WI38 (cell line): Measurements from ENCODE around the gene MMP17.

Source experiments
- H3K4me3 ChIP-seq: 2 replicates; pipeline ENCODE4 v1.5.1; 2011; ENCODE audit warnings: low read depth, mild to moderate bottlenecking, control low read depth, low read length
- TF ChIP-seq, protein P1 (sequence below): IDR thresholded peaks from 2 replicates; pipeline ENCODE4 v1.5.1; 2012; ENCODE audit warnings: low read depth, mild to moderate bottlenecking, control low read depth, low read length

The MMP17 gene

GRCh38 chr12:131827961-131828534 lies at the start of gene MMP17:
Gene MMP17, plus strand, starts transcription at chr12:131828393. Its CDS starts 102 bp downstream, at chr12:131828495.
- TF ChIP-seq, protein P1, sequence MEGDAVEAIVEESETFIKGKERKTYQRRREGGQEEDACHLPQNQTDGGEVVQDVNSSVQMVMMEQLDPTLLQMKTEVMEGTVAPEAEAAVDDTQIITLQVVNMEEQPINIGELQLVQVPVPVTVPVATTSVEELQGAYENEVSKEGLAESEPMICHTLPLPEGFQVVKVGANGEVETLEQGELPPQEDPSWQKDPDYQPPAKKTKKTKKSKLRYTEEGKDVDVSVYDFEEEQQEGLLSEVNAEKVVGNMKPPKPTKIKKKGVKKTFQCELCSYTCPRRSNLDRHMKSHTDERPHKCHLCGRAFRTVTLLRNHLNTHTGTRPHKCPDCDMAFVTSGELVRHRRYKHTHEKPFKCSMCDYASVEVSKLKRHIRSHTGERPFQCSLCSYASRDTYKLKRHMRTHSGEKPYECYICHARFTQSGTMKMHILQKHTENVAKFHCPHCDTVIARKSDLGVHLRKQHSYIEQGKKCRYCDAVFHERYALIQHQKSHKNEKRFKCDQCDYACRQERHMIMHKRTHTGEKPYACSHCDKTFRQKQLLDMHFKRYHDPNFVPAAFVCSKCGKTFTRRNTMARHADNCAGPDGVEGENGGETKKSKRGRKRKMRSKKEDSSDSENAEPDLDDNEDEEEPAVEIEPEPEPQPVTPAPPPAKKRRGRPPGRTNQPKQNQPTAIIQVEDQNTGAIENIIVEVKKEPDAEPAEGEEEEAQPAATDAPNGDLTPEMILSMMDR = no peak
- peak within 1 kb of the TSS; percentile 69 for H3K4me3 ChIP-seq

DNA sequence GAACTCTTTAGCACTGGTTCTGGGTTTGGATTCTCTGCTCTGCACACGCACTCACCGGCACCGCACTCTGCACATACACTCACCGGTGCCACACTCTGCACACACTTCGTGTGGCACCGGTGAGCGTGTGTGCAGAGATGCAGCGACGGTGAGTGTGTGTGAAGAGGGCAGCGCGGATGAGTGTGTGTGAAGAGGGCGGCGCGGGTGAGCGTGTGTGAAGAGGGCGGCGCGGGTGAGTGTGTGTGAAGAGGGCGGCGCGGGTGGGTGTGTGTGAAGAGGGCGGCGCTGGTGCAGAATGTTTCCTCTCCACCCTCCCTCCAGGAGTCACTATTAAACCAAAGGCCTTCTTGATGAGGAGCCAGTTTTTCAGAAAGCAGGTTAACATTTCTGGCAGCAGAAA lies 49.2 kb upstream of the MMP17 start:
- TF ChIP-seq, protein P1 = no peak
- H3K4me3 ChIP-seq = no peak overlapping the region

GRCh38 chr12:131782061-131782460 lies 46.1 kb upstream of the MMP17 start:
- TF ChIP-seq, protein P1 = no peak

DNA sequence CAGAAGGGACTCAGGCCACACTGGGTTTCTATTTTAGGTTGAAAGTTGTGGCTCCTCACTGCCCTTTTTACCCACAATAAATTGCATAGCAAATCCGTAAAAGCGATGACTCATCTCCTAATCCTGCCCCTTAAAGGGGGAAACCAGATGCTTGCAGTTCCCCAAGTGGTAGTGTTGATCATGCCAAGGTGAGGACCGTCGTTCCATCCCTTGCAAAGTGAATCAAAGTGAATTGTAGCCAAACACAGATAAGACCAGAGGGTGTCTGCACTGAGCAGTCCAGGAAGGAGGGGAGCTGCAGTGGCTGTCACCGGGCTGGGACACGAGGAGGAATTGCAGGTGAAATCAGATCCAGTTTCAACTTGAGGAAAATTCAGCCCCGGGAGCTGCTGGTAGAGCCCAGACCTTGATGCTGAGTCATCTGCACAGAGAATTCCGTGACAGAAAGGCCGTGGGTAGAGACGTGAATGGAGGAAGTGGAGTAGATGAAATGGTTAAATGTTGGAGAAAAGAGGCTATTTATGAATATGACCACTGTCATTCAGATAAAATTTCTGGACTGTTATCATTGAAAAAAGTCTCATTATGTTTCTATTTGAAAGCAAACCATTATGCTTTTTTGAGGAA lies 44.2 kb upstream of the MMP17 start:
- H3K4me3 ChIP-seq = peak overlapping the region; percentile 56
- TF ChIP-seq, protein P1 = no peak

More at GRCh38 chr12:131782061-131782460, 46.1 kb upstream of the MMP17 start:
- H3K4me3 ChIP-seq = no peak overlapping the region

- TF ChIP-seq, protein P1 = no peak
- no peak overlapping the region; the same call in none of the 2 replicates for H3K4me3 ChIP-seq
These were observed 43.1 kb upstream of the MMP17 start for GRCh38 chr12:131784909-131785762.

DNA sequence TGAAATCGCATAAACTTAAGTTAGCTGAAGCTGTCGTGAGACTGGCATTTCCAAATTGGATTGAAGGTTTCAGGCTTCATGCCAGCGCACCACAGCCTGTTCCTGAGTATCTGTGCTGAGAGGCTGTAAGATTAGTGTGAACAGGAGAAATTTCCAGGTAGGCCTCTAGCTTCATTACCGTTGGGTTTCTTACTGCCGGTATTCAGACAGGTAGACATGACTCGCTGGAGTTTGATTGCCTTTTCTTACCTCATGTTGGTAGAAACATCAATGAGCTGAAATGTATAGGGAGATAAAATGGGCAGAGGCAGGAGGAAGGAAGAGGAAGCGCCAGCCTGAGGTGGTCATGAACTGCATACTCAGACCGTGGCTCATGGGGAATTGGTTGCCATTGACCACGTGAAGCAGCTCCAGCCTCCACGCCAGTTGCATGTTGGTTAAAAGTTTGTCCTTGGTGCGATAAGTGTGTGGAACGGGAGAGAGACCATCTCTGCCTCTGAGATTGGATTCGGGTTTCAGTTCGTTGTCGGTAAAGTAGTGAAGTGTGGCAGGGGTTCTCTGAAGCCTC lies 42.3 kb upstream of the MMP17 start:
- TF ChIP-seq, protein P1 = no peak
- no peak overlapping the region for H3K4me3 ChIP-seq
